GM12878 (cell line): ENCODE results near the gene STARD13. TPM values are rescaled to one million over a fixed set of nuclear protein-coding genes. Genes with fewer than 3 reads are reported as not detected.

Experiments used
- ATAC-seq: fragments of 200-7000 bp; cut with Tn5 transposase; 3 replicates; pipeline ENCODE4 v1.9.1; 2020; ENCODE audit warnings: mild to moderate bottlenecking, moderate library complexity
- BruUV-seq: library from RNA; stranded (reverse); fragments of 400-500 nt; replicated peaks from 2 replicates; lab custom pipeline; 2021; lab: Mats Ljungman, UMichigan
- CTCF ChIA-PET: fragments of 300-600 bp; sonication (Branson Sonifier 250); formaldehyde crosslinking; extraction: SDS; loops from one replicate; lab custom pipeline; 2021; ENCODE audit warnings: inconsistent platforms; lab: Yijun Ruan, JAX
- POLR2A ChIA-PET: fragments of 350-600 bp; formaldehyde crosslinking; extraction: SDS; loops from one replicate; lab custom pipeline; 2021; ENCODE audit warnings: inconsistent platforms; lab: Charles Lee
- RAD21 ChIA-PET: fragments of 300-600 bp; sonication (Branson Sonifier 250); formaldehyde crosslinking; loops from one replicate; lab custom pipeline; 2023; ENCODE audit warnings: antibody characterized with exemption; ENCODE audit not compliant: unreplicated experiment; lab: Charles Lee
- SMC1A ChIA-PET: fragments of 300-600 bp; sonication (Branson Sonifier 250); formaldehyde crosslinking; loops from one replicate; lab custom pipeline; 2023; ENCODE audit not compliant: unreplicated experiment, uncharacterized antibody; lab: Charles Lee
- DNase-seq: peaks from one replicate; pipeline ENCODE4 v3.0.0-alpha.2; 2011; ENCODE audit warnings: low read depth, low spot score
- FAIRE-seq: peaks from 3 replicates; lab custom pipeline; 2011; peaks lifted over from hg19 to GRCh38; lab: Jason Lieb, UNC
- H2AFZ ChIP-seq: 2 replicates; pipeline ENCODE4 v1.6.0; 2011; ENCODE audit warnings: low read depth, low read length, control low read depth; ENCODE audit not compliant: control insufficient read depth
- H3K27ac ChIP-seq: 2 replicates; pipeline ENCODE4 v1.5.1; 2011; ENCODE audit warnings: control low read depth; ENCODE audit not compliant: control insufficient read depth, insufficient read depth
- H3K27me3 ChIP-seq, 2 experiments: replicated peaks in 1 of 2; 2 replicates each; pipeline versions ENCODE4 v1.6.0 to v1.6.1; 2011; ENCODE audit warnings: low read length in 1 of 2; ENCODE audit not compliant: control insufficient read depth in 2 of 2, insufficient read depth in 2 of 2
- H3K36me3 ChIP-seq, 2 experiments: 2 replicates each; pipeline ENCODE4 v1.5.1; 2011; ENCODE audit warnings: low read length in 1 of 2; ENCODE audit not compliant: control insufficient read depth in 2 of 2, insufficient read depth in 2 of 2
- H3K4me1 ChIP-seq: 2 replicates; pipeline ENCODE4 v1.6.1; 2011; ENCODE audit warnings: mild to moderate bottlenecking, low read length, moderate library complexity, mixed read lengths; ENCODE audit not compliant: control insufficient read depth, insufficient read depth
- H3K4me2 ChIP-seq: 2 replicates; pipeline ENCODE4 v1.6.0; 2011; ENCODE audit warnings: control low read depth; ENCODE audit not compliant: control insufficient read depth, insufficient read depth
- H3K4me3 ChIP-seq: fragments of 200-600 bp; sonication (generic); 2 replicates; pipeline ENCODE4 v1.5.1; 2016
- H3K79me2 ChIP-seq: 2 replicates; pipeline ENCODE4 v1.6.0; 2011; ENCODE audit warnings: low read length; ENCODE audit not compliant: control insufficient read depth, insufficient read depth
- H3K9ac ChIP-seq: 2 replicates; pipeline ENCODE4 v1.8.0; 2011; ENCODE audit warnings: low read length, control low read depth, mixed read lengths; ENCODE audit not compliant: control insufficient read depth, insufficient read depth
- H3K9me3 ChIP-seq: replicated peaks from 3 replicates; pipeline ENCODE4 v1.5.1; 2011; ENCODE audit warnings: mild to moderate bottlenecking, low read length; ENCODE audit not compliant: control insufficient read depth, insufficient read depth
- H4K20me1 ChIP-seq: 2 replicates; pipeline ENCODE4 v1.6.0; 2011; ENCODE audit not compliant: control insufficient read depth, insufficient read depth
- NR2C1 ChIP-seq: fragments of 450-650 bp; IDR thresholded peaks from 2 replicates; pipeline ENCODE4 v1.6.1; 2017; ENCODE audit warnings: antibody characterized with exemption, mild to moderate bottlenecking, moderate library complexity
- WGBS: methylation state at CpG from one replicate; pipeline ENCODE4 v1.1.6; 2016; ENCODE audit warnings: low lambda C conversion rate; ENCODE audit not compliant: insufficient replicate concordance, insufficient coverage; ENCODE audit errors: missing lambda C conversion rate; 5-methylcytosine and 5-hydroxymethylcytosine counted together
- in situ Hi-C: fragments of 300-500 bp; cut with MboI; formaldehyde crosslinking; loops from 9 replicates; pipeline ENCODE4 v1.14.3; 2018; ENCODE audit warnings: mixed read lengths
- intact Hi-C: fragments of 100-400 bp; cut with micrococcal nuclease; formaldehyde crosslinking; loops from one replicate; pipeline ENCODE4 v1.14.2; 2022; ENCODE audit not compliant: unreplicated experiment
- polyA plus RNA-seq, 11 experiments: library from polyadenylated mRNA; depleted of rRNA in 4 of 11; unstranded in 6 of 11; stranded (reverse) in 5 of 11; fragments of >200 nt; fragmentation: Nextera tagmentation in 4 of 11; fragmentation: Illumina TruSeq in 1 of 11; extraction: Ambion mirVana in 4 of 11; extraction: Trizol in 1 of 11; gene quantifications; 1 replicate in 1 of 11; 2 replicates in 10 of 11; pipeline versions ENCODE4 v1.2.1 to v1.2.3, GENCODE V29; 2011 to 2016; ENCODE audit warnings: inconsistent platforms in 2 of 11, missing spikeins in 2 of 11, low read depth in 1 of 11
- total RNA-seq, 4 experiments: library from RNA; depleted of rRNA in 3 of 4; stranded (reverse); fragments of >200 nt in 3 of 4; fragmentation: Illumina TruSeq in 1 of 4; extraction: Trizol in 1 of 4; gene quantifications; 2 replicates each; pipeline versions ENCODE4 v1.2.1 to v1.2.3, GENCODE V29; 2013 to 2021
- TF ChIP-seq, protein P1 (sequence below): fragments of 450-650 bp; IDR thresholded peaks from 2 replicates; pipeline ENCODE4 v1.6.1; 2017; ENCODE audit warnings: mild to moderate bottlenecking, moderate library complexity

The STARD13 gene
- total and polyA plus RNA-seq, 10 of the 15 experiments (the other 5 are each of a cell fraction or from before 2014, with no cell fraction given), result 4.0 to 41.6 (median 10.1) TPM

- no peaks in the 10 kb centered on the region for H3K27me3 ChIP-seq
- 96% methylated on average over 3 of the region's 3 CpGs for WGBS
- no peak overlapping the region for H3K9ac ChIP-seq
- H3K27ac ChIP-seq, result peak overlapping the region; percentile 98
- BruUV-seq, result no TSS peak
- H3K79me2 ChIP-seq, result peaks cover 10% of the 10 kb centered on the region
- intact Hi-C loops, result loop anchor here (1.0 to 5.0 kb wide), 7 partner anchors 35 to 574 kb away; no protein-coding TSS in a partner anchor
- no peak for FAIRE-seq
- H3K4me3 ChIP-seq, result no peak overlapping the region
- no peak overlapping the region for H2AFZ ChIP-seq
- POLR2A ChIA-PET, result interaction anchor here (1.0 to 12.2 kb wide), 4 partner anchors 12 to 49 kb away, joined by 3 to 343 read pairs (median 33); no protein-coding TSS in a partner anchor
- H4K20me1 ChIP-seq, result no peaks in the 10 kb centered on the region
- SMC1A ChIA-PET, result interaction anchor here (0.8 to 20.2 kb wide), 8 partner anchors 8 to 581 kb away, joined by 3 to 832 read pairs (median 6); no protein-coding TSS in a partner anchor
- CTCF ChIA-PET, result interaction anchor here (0.6 to 5.5 kb wide), 13 partner anchors 11 to 130 kb away, joined by 3 to 52 read pairs (median 4); no protein-coding TSS in a partner anchor
- RAD21 ChIA-PET, result interaction anchor here (1.1 to 9.9 kb wide), 9 partner anchors 10 to 395 kb away, joined by 3 to 231 read pairs (median 11); no protein-coding TSS in a partner anchor
- TF ChIP-seq NR2C1, result no peak
- TF ChIP-seq, protein P1, sequence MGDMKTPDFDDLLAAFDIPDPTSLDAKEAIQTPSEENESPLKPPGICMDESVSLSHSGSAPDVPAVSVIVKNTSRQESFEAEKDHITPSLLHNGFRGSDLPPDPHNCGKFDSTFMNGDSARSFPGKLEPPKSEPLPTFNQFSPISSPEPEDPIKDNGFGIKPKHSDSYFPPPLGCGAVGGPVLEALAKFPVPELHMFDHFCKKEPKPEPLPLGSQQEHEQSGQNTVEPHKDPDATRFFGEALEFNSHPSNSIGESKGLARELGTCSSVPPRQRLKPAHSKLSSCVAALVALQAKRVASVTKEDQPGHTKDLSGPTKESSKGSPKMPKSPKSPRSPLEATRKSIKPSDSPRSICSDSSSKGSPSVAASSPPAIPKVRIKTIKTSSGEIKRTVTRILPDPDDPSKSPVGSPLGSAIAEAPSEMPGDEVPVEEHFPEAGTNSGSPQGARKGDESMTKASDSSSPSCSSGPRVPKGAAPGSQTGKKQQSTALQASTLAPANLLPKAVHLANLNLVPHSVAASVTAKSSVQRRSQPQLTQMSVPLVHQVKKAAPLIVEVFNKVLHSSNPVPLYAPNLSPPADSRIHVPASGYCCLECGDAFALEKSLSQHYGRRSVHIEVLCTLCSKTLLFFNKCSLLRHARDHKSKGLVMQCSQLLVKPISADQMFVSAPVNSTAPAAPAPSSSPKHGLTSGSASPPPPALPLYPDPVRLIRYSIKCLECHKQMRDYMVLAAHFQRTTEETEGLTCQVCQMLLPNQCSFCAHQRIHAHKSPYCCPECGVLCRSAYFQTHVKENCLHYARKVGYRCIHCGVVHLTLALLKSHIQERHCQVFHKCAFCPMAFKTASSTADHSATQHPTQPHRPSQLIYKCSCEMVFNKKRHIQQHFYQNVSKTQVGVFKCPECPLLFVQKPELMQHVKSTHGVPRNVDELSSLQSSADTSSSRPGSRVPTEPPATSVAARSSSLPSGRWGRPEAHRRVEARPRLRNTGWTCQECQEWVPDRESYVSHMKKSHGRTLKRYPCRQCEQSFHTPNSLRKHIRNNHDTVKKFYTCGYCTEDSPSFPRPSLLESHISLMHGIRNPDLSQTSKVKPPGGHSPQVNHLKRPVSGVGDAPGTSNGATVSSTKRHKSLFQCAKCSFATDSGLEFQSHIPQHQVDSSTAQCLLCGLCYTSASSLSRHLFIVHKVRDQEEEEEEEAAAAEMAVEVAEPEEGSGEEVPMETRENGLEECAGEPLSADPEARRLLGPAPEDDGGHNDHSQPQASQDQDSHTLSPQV, result peak; percentile 35; the same call in 1 of the 2 replicates
- in situ Hi-C loops, result loop anchor here (5.0 kb wide), 1 partner anchor 39 kb away; no protein-coding TSS in a partner anchor
- H3K9me3 ChIP-seq, result peaks cover 18% of the 10 kb centered on the region
- H3K36me3 ChIP-seq, result peaks cover under 1 to 4% of the 10 kb centered on the region in 2 experiments; a peak in 2 of 4 replicates
- no peak for ATAC-seq
- no peak for DNase-seq
- peaks cover 59% of the 10 kb centered on the region for H3K4me1 ChIP-seq
- H3K4me2 ChIP-seq, result no peak overlapping the region
These were observed 137.7 kb downstream of the STARD13 start for GRCh38 chr13:33147832-33148231.
